K562 (cell line): ENCODE data around the gene MALAT1. TPM values are rescaled to one million over a fixed set of nuclear protein-coding genes. Genes with fewer than 3 reads are reported as not detected.

Experiments
- BCOR ChIP-seq: fragments of 450-650 bp; IDR thresholded peaks from 2 replicates; pipeline ENCODE4 v1.6.1; 2016
- HDAC2 ChIP-seq: fragments of 450-650 bp; IDR thresholded peaks from 2 replicates; pipeline ENCODE4 v1.6.1; 2016; ENCODE audit warnings: mild to moderate bottlenecking
- KDM1A ChIP-seq, 2 experiments: fragments of 450-650 bp; IDR thresholded peaks; 2 replicates each; pipeline ENCODE4 v1.6.1; 2016; ENCODE audit warnings: mild to moderate bottlenecking in 2 of 2
- MGA ChIP-seq: fragments of 450-650 bp; IDR thresholded peaks from 2 replicates; pipeline ENCODE4 v1.6.1; 2016; ENCODE audit warnings: mild to moderate bottlenecking, moderate library complexity
- RBM25 ChIP-seq: fragments of 200-400 bp; formaldehyde crosslinking; IDR thresholded peaks from 2 replicates; pipeline ENCODE4 v1.6.1; 2018; ENCODE audit warnings: low read length, low read depth, moderate library complexity; ENCODE audit not compliant: severe bottlenecking
- polyA plus RNA-seq, 8 experiments: library from polyadenylated mRNA; depleted of rRNA in 4 of 8; stranded (reverse) in 5 of 8; unstranded in 3 of 8; fragments of >200 nt; fragmentation: Nextera tagmentation in 2 of 8; fragmentation: Illumina TruSeq in 1 of 8; extraction: Ambion mirVana in 2 of 8; extraction: Trizol in 1 of 8; gene quantifications; 2 replicates each; pipeline versions ENCODE4 v1.2.1 to v1.2.3, GENCODE V29; 2011 to 2014; ENCODE audit warnings: inconsistent platforms in 1 of 8, missing spikeins in 1 of 8
- total RNA-seq, 7 experiments: library from RNA; depleted of rRNA in 6 of 7; stranded (reverse); fragments of >200 nt in 6 of 7; fragmentation: Illumina TruSeq in 2 of 7; extraction: Trizol in 2 of 7; gene quantifications; 2 replicates each; pipeline versions ENCODE4 v1.2.1 to v1.2.3, GENCODE V29; 2011 to 2021; ENCODE audit warnings: low replicate concordance in 1 of 7

Gene MALAT1
- total and polyA plus RNA-seq, 9 of the 15 experiments (the other 6 are each of a cell fraction or from before 2014, with no cell fraction given) = 363 to 8,715 (median 2,351) TPM

GRCh38 chr11:65486570-65487466 lies 12.0 kb upstream of the MALAT1 start (continued):
- TF ChIP-seq MGA (no peak), BCOR (peak; percentile 99), RBM25 (peak; percentile 98), KDM1A (IDR thresholded peaks at IDR 0.05) (peak; percentile 91 to 95), HDAC2 (peak; percentile 87)
